IMR-90 (cell line): Measurements from ENCODE around the gene WLS. TPM values are rescaled to one million over a fixed set of nuclear protein-coding genes. Genes with fewer than 3 reads are reported as not detected.

Source experiments
- ATAC-seq: fragments of 200-7000 bp; cut with Tn5 transposase; 2 replicates; pipeline ENCODE4 v1.9.1; 2020; ENCODE audit warnings: low read depth, mild to moderate bottlenecking, moderate library complexity
- BruUV-seq: library from RNA; stranded (reverse); fragments of 400-500 nt; replicated peaks from 2 replicates; lab custom pipeline; 2021; lab: Mats Ljungman, UMichigan
- CTCF ChIA-PET: fragments of 300-600 bp; formaldehyde crosslinking; extraction: SDS; loops from one replicate; lab custom pipeline; 2021; ENCODE audit warnings: antibody characterized with exemption; lab: Yijun Ruan, JAX
- POLR2A ChIA-PET: fragments of 300-600 bp; sonication (Branson Sonifier 250); formaldehyde crosslinking; loops from one replicate; lab custom pipeline; 2022; ENCODE audit warnings: antibody characterized with exemption; ENCODE audit not compliant: unreplicated experiment; lab: Charles Lee
- DNase-seq: peaks from one replicate; pipeline ENCODE4 v3.0.0; 2013
- H2AFZ ChIP-seq: replicated peaks from 2 replicates; pipeline ENCODE3; 2013; ENCODE audit warnings: low read length, mild to moderate bottlenecking; ENCODE audit not compliant: poor library complexity
- H2AK5ac ChIP-seq: 2 replicates; pipeline ENCODE4 v1.6.1; 2013; ENCODE audit warnings: low read depth, low read length, inconsistent platforms
- H2AK9ac ChIP-seq: replicated peaks from 2 replicates; pipeline ENCODE3; 2013; ENCODE audit warnings: mild to moderate bottlenecking, low read depth, low read length, moderate library complexity; ENCODE audit not compliant: poor library complexity
- H2BK120ac ChIP-seq: 2 replicates; pipeline ENCODE4 v1.6.1; 2013; ENCODE audit warnings: low read depth, low read length, inconsistent platforms
- H2BK15ac ChIP-seq: 3 replicates; pipeline ENCODE4 v1.6.1; 2013; ENCODE audit warnings: low read depth, low read length, inconsistent platforms
- H2BK20ac ChIP-seq: 2 replicates; pipeline ENCODE4 v1.6.1; 2013; ENCODE audit warnings: low read depth, mild to moderate bottlenecking, inconsistent platforms, low read length, moderate library complexity
- H2BK5ac ChIP-seq: 2 replicates; pipeline ENCODE4 v1.6.1; 2013; ENCODE audit warnings: mild to moderate bottlenecking, low read depth, low read length, inconsistent platforms; ENCODE audit not compliant: poor library complexity, severe bottlenecking
- H3K14ac ChIP-seq: replicated peaks from 2 replicates; pipeline ENCODE4 v1.6.1; 2013; ENCODE audit warnings: low read depth, low read length, inconsistent platforms
- H3K18ac ChIP-seq: 2 replicates; pipeline ENCODE4 v1.6.1; 2013; ENCODE audit warnings: low read depth, low read length, control low read depth
- H3K23ac ChIP-seq: 2 replicates; pipeline ENCODE4 v1.6.1; 2013; ENCODE audit warnings: low read depth, low read length, inconsistent platforms
- H3K27ac ChIP-seq: 2 replicates; pipeline ENCODE4 v1.5.1; 2013; ENCODE audit warnings: mild to moderate bottlenecking, control low read depth, low read length; ENCODE audit not compliant: insufficient read depth
- H3K27me3 ChIP-seq: 2 replicates; pipeline ENCODE4 v1.6.1; 2013; ENCODE audit warnings: low read length; ENCODE audit not compliant: control insufficient read depth, insufficient read depth
- H3K36me3 ChIP-seq: 2 replicates; pipeline ENCODE4 v1.6.1; 2013; ENCODE audit warnings: low read length, mixed read lengths; ENCODE audit not compliant: control insufficient read depth, insufficient read depth
- H3K4ac ChIP-seq: 2 replicates; pipeline ENCODE4 v1.6.1; 2013; ENCODE audit warnings: low read depth, low read length, inconsistent platforms
- H3K4me1 ChIP-seq: 2 replicates; pipeline ENCODE4 v1.6.1; 2013; ENCODE audit warnings: low read length, mixed read lengths; ENCODE audit not compliant: control insufficient read depth, insufficient read depth
- H3K4me2 ChIP-seq: 2 replicates; pipeline ENCODE4 v1.6.1; 2013; ENCODE audit warnings: low read depth, mild to moderate bottlenecking, control low read depth, low read length, moderate library complexity
- H3K4me3 ChIP-seq: 2 replicates; pipeline ENCODE4 v1.5.1; 2013; ENCODE audit warnings: low read depth, mild to moderate bottlenecking, control low read depth, low read length, moderate library complexity; ENCODE audit not compliant: insufficient read depth
- H3K56ac ChIP-seq: 2 replicates; pipeline ENCODE4 v1.6.1; 2013; ENCODE audit warnings: low read length, inconsistent platforms; ENCODE audit not compliant: insufficient read depth; ENCODE audit errors: extremely low read depth
- H3K79me1 ChIP-seq, 2 experiments: 2 replicates each; pipeline ENCODE4 v1.6.1; 2013; ENCODE audit warnings: low read length in 2 of 2, inconsistent platforms in 1 of 2, low read depth in 1 of 2
- H3K9ac ChIP-seq: 2 replicates; pipeline ENCODE4 v1.6.1; 2013; ENCODE audit warnings: low read depth, low read length, control low read depth
- H3K9me1 ChIP-seq: 2 replicates; pipeline ENCODE4 v1.6.1; 2013; ENCODE audit warnings: low read length, inconsistent platforms; ENCODE audit not compliant: insufficient read depth
- H3K9me3 ChIP-seq: 2 replicates; pipeline ENCODE4 v1.6.1; 2013; ENCODE audit warnings: low read length; ENCODE audit not compliant: control insufficient read depth, insufficient read depth
- H4K20me1 ChIP-seq: 2 replicates; pipeline ENCODE4 v1.6.1; 2013; ENCODE audit warnings: low read length, inconsistent platforms; ENCODE audit not compliant: insufficient read depth
- H4K5ac ChIP-seq: 2 replicates; pipeline ENCODE4 v1.6.1; 2013; ENCODE audit warnings: mild to moderate bottlenecking, low read depth, low read length, control low read depth
- H4K8ac ChIP-seq, 2 experiments: 2 replicates each; pipeline ENCODE4 v1.6.1; 2013; ENCODE audit warnings: low read depth in 2 of 2, low read length in 2 of 2, control low read depth in 1 of 2, inconsistent platforms in 1 of 2
- H4K91ac ChIP-seq: 2 replicates; pipeline ENCODE4 v1.6.1; 2013; ENCODE audit warnings: low read depth, low read length, inconsistent platforms; ENCODE audit not compliant: insufficient read depth
- MAFK ChIP-seq: IDR thresholded peaks from 2 replicates; pipeline ENCODE4 v1.6.1; 2012; ENCODE audit warnings: low read depth, low read length, improper control_type of control experiment
- POLR2A ChIP-seq: IDR thresholded peaks from 2 replicates; pipeline ENCODE4 v1.6.1; 2012; ENCODE audit warnings: mild to moderate bottlenecking, low read depth, low read length
- WGBS, 2 experiments: methylation state at CpG; one replicate each; pipeline versions ENCODE4 v1.1.5 to v1.1.7; 2013; ENCODE audit warnings: missing lambda C conversion rate in 2 of 2; ENCODE audit not compliant: insufficient read length in 1 of 2; ENCODE audit errors: extremely low coverage in 2 of 2; 5-methylcytosine and 5-hydroxymethylcytosine counted together
- dilution Hi-C: fragments of 300-500 bp; cut with HindIII; formaldehyde crosslinking; loops from one replicate; pipeline ENCODE4 v1.14.3; 2018; ENCODE audit warnings: low sequenced_read_pairs; ENCODE audit not compliant: unreplicated experiment
- in situ Hi-C: fragments of 300-500 bp; cut with MboI; formaldehyde crosslinking; loops from 3 replicates; pipeline ENCODE4 v1.14.3; 2019; ENCODE audit warnings: low sequenced_read_pairs, inconsistent platforms, mixed read lengths
- intact Hi-C: fragments of 100-400 bp; cut with micrococcal nuclease; formaldehyde crosslinking; loops from 2 replicates; pipeline ENCODE4 v1.10.0; 2022
- polyA plus RNA-seq, 3 experiments: library from polyadenylated mRNA; depleted of rRNA; stranded (reverse); fragments of >200 nt; gene quantifications; 2 replicates each; pipeline ENCODE4 v1.2.3, GENCODE V29; 2012; ENCODE audit warnings: low replicate concordance in 1 of 3
- total RNA-seq: library from RNA; depleted of rRNA; stranded (reverse); fragments of >200 nt; gene quantifications from 2 replicates; pipeline ENCODE4 v1.2.3, GENCODE V29; 2012

Gene WLS
- total and polyA plus RNA-seq, 2 of the 4 experiments (the other 2 are of a cell fraction) = 152 to 157 TPM

GRCh38 chr1:68196676-68197075, 35.6 kb downstream of the WLS start:
- Histone ChIP-seq H3K9me3 (no peaks in the 10 kb centered on the region), H3K4ac (no peak overlapping the region), H4K8ac (0 out of 4 replicates have a peak overlapping the region, but pooled peaks of 1 of the 2 experiments have one; percentile 35), H2BK15ac (no peak overlapping the region), H2BK5ac (no peak overlapping the region), H3K4me3 (no peak overlapping the region), H3K36me3 (peaks cover 9% of the 10 kb centered on the region), H2BK20ac (no peak overlapping the region), H3K27ac (no peak overlapping the region), H4K5ac (peak overlapping the region; percentile 44; the same call in 1 of the 2 replicates), H4K20me1 (peaks cover 15% of the 10 kb centered on the region; the same call in 1 of the 2 replicates), H2AK5ac (no peak overlapping the region), H2BK120ac (no peak overlapping the region), H2AFZ (no peak overlapping the region), H3K14ac (no peak overlapping the region), H3K18ac (no peak overlapping the region), H3K4me2 (peak overlapping the region; percentile 45; the same call in 1 of the 2 replicates), H3K9ac (no peak overlapping the region), H3K56ac (no peak overlapping the region), H2AK9ac (no peak overlapping the region), H3K4me1 (peaks cover 7% of the 10 kb centered on the region), H3K27me3 (no peaks in the 10 kb centered on the region), H3K9me1 (peaks cover 18% of the 10 kb centered on the region), H3K79me1 (peaks cover 13 to 57% of the 10 kb centered on the region in 2 experiments; a peak in 3 of 4 replicates), H3K23ac (0 out of 2 replicates have a peak overlapping the region, but pooled peaks have one; percentile 21), H4K91ac (no peak overlapping the region)
- no TSS peak for BruUV-seq
- dilution Hi-C loops = no loop called here
- no peak for DNase-seq
- in situ Hi-C loops = no loop called here
- intact Hi-C loops = no loop called here
- TF ChIP-seq MAFK (peak; percentile 95), POLR2A (no peak)
- CTCF ChIA-PET = interaction anchor here (1.2 to 1.5 kb wide), 2 partner anchors 9 to 34 kb away, joined by 3 to 6 read pairs; no protein-coding TSS in a partner anchor
- 0% methylated on average over 2 of the region's 3 CpGs; no CpG with 5 or more reads in 1 of the 2 experiments for WGBS, 2 experiments
- POLR2A ChIA-PET = no interaction called here
- no peak for ATAC-seq
